Testis (tissue), 2 donors: ENCODE results near the gene KCNT2.

Experiments
- POLR2A ChIP-seq: fragments of 450-650 bp; IDR thresholded peaks from one replicate; pipeline ENCODE4 v1.6.1; 2017; ENCODE audit warnings: antibody characterized with exemption, mild to moderate bottlenecking, moderate library complexity
- TF ChIP-seq, protein P1 (sequence below), 3 experiments: fragments of 450-650 bp in 2 of 3; fragments of 200-600 bp in 1 of 3; sonication (generic) in 1 of 3; IDR thresholded peaks; one replicate each; pipeline ENCODE4 v1.5.1; 2016 to 2019; ENCODE audit warnings: antibody characterized with exemption in 3 of 3, mild to moderate bottlenecking in 2 of 3, moderate library complexity in 1 of 3

DNA sequence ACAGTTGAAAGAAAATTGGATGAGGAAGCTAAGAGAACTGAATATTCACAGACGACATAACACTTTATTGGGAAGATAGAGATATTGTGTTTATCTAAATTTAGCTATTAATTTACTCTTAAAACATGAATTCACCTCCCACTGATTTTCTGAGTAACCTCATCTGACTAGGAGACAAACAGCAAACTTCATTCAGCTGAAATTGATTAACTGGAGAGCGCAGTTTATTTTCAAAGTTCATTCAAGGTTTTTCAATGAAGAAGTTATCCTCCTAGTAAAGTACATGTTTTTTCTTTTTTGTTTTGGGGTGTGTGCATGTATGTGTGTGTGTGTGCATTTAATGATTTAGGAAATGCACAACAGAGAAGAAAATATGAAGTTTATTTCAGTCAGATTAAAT lies 215.0 kb downstream of the KCNT2 start:
- TF ChIP-seq, protein P1, sequence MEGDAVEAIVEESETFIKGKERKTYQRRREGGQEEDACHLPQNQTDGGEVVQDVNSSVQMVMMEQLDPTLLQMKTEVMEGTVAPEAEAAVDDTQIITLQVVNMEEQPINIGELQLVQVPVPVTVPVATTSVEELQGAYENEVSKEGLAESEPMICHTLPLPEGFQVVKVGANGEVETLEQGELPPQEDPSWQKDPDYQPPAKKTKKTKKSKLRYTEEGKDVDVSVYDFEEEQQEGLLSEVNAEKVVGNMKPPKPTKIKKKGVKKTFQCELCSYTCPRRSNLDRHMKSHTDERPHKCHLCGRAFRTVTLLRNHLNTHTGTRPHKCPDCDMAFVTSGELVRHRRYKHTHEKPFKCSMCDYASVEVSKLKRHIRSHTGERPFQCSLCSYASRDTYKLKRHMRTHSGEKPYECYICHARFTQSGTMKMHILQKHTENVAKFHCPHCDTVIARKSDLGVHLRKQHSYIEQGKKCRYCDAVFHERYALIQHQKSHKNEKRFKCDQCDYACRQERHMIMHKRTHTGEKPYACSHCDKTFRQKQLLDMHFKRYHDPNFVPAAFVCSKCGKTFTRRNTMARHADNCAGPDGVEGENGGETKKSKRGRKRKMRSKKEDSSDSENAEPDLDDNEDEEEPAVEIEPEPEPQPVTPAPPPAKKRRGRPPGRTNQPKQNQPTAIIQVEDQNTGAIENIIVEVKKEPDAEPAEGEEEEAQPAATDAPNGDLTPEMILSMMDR (IDR thresholded peaks at IDR 0.05) = no peak
- TF ChIP-seq POLR2A = no peak
